Measurements from ENCODE around the gene WDR18.

DNA sequence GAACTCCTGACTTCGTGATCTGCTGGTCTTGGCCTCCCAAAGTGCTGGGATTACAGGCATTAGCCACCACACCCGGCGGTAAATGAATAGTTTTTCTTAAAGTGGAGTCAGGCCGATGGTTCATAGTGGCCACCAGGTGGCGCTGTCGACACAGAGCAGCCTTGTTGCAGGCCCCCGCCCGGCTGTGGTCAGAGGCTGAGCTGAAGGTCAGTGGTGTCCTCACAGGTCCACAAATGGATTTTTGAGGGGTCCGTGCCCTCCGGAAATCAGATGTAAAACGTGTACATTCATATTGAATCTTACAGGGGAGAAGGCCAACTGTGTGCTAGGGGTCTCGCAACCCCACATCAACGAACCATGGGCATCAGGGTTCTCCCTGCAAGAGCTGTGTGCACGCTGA lies 13.4 kb upstream of the WDR18 start:
- TF ChIP-seq, protein P1, sequence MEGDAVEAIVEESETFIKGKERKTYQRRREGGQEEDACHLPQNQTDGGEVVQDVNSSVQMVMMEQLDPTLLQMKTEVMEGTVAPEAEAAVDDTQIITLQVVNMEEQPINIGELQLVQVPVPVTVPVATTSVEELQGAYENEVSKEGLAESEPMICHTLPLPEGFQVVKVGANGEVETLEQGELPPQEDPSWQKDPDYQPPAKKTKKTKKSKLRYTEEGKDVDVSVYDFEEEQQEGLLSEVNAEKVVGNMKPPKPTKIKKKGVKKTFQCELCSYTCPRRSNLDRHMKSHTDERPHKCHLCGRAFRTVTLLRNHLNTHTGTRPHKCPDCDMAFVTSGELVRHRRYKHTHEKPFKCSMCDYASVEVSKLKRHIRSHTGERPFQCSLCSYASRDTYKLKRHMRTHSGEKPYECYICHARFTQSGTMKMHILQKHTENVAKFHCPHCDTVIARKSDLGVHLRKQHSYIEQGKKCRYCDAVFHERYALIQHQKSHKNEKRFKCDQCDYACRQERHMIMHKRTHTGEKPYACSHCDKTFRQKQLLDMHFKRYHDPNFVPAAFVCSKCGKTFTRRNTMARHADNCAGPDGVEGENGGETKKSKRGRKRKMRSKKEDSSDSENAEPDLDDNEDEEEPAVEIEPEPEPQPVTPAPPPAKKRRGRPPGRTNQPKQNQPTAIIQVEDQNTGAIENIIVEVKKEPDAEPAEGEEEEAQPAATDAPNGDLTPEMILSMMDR (IDR thresholded peaks at IDR 0.05), result peak in 4 of 6 experiments; percentile 38 to 49 (median 40)
- TF ChIP-seq POLR2AphosphoS5 (IDR thresholded peaks at IDR 0.05) (no peak), POLR2A (IDR thresholded peaks at IDR 0.05) (no peak), EP300 (IDR thresholded peaks at IDR 0.05) (no peak)

Measured in upper lobe of left lung (tissue), 4 donors.